ENCODE data around the gene SMG7. TPM values are rescaled to one million over a fixed set of nuclear protein-coding genes. Genes with fewer than 3 reads are reported as not detected.

SMG7 gene
- total RNA-seq, 1 experiment from 2014 or later: 10.5 TPM

- DNase-seq (ENCODE audit: low read depth): no peak
Observed at GRCh38 chr1:183565261-183565660, 93.0 kb downstream of the SMG7 start.

DNA sequence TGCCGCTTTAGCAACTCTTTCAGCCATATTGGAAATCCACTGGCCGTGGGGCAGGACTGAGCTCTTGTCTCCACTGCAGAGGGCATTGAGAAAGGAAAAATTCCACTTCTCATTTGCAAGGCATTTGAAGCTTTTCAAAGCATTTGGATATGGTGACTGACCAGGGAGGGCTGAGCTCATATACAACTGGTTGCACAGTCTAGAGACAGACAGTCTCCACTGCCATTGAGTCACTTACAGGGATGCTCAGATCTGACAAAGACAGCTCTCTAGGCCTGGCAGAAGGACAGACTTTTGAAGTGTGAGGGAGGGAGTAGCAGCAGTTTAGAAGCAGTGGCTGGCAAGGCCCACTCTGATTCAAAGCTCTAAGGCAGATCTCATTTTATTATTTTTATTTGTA is 93.7 kb downstream of the SMG7 start:
- no peak for DNase-seq (ENCODE audit: low read depth)

- peak; percentile 7 for DNase-seq (ENCODE audit: low read depth)
Observed at GRCh38 chr1:183567584-183567983, 95.3 kb downstream of the SMG7 start.

GRCh38 chr1:183568176-183569021 is 96.1 kb downstream of the SMG7 start:
- no peak for DNase-seq (ENCODE audit: low read depth)

- no peak for DNase-seq (ENCODE audit: low read depth)
Observed at GRCh38 chr1:183569141-183569540, 96.8 kb downstream of the SMG7 start.

GRCh38 chr1:183569801-183570200 is 97.5 kb downstream of the SMG7 start:
- DNase-seq (ENCODE audit: low read depth): no peak

DNA sequence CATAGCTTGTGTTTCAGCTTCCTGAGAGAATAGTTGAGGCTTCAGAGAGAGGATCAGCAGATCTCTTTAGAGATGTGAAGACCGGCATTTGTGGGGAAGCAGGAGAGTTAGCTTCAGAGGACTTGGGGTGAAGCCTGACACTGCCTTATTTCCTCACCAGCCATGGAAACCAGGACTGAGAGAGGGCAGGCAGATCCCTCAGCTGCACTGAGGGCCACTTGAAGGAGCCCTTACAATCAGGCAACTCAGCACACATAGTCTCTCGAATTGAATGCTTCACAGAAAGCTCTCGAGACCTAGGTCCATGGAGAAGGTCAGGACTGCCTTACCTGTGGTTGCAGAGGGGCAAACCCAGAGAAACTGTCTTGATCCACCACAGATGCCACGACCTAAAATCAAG is 98.2 kb downstream of the SMG7 start:
- no peak for DNase-seq (ENCODE audit: low read depth)

DNA sequence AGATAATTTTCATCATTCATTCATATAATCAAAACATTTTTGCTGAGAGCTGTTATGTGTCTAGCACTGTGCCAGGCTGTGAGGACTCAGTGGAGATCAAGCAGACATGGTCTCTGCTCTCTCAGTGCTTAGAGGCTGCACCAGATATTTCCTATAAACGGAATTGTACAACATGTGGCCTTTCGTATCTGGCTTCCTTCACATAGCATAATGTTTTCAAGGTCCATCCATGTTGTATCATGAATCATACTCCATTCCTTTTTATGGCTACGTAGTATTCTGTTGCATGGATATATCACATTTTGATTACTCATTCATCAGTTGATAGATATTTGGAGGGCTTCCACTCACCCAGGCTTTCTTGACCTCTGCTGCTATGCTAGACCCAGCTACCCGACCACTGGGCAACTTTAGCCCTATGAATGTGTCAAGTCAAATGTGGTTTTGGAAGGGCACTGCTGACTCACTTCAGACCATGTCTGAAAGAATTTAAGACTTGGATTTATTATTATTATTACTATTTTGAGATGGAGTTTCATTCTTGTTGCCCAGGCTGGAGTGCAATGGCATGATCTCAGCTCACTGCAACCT is 99.5 kb downstream of the SMG7 start:
- peak; percentile 9 for DNase-seq (ENCODE audit: low read depth)

DNA sequence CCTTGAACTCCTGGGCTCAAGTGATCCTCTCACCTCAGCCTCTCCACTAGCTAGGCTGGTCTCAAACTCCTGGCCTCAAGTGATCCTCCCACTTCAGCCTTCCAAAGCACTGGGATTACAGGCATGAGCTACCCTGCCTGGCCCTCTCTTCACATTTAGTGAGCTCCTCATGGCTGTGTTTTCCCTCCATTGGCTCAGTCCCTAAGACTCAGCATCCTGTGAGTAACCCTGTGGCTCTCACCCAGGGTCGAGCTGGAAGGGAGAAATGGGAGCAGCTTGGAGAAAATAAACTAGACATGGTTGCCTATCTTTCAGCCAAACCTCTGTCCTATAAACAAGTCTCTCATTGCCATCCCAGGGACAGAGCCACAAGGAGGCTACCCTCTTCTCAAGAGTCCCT is 100.4 kb downstream of the SMG7 start:
- no peak for DNase-seq (ENCODE audit: low read depth)

GRCh38 chr1:183575606-183576005 is 103.3 kb downstream of the SMG7 start:
- no peak for DNase-seq (ENCODE audit: low read depth)

DNA sequence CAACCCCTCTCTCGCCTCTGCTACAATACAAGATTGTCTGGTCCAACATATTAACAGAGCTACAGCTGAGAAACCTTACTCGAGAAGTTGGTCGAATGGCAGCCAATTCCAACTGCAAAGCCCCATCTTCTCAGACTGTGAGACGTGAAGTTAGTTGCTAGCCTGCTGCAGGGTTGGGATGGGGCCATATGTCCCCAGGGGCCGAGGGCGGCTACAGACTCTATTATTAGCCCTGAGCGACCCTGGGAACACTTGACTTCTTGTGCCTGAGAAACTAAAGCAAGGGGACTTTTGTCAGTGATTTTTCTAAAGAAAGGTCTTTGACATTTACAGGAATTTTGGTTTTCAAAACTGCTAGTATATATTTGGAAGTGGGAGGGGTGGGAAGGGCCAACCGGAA is 104.2 kb downstream of the SMG7 start:
- DNase-seq (ENCODE audit: low read depth): no peak

- no peak for DNase-seq (ENCODE audit: low read depth)
Observed at GRCh38 chr1:183577897-183578465, 105.7 kb downstream of the SMG7 start.

DNA sequence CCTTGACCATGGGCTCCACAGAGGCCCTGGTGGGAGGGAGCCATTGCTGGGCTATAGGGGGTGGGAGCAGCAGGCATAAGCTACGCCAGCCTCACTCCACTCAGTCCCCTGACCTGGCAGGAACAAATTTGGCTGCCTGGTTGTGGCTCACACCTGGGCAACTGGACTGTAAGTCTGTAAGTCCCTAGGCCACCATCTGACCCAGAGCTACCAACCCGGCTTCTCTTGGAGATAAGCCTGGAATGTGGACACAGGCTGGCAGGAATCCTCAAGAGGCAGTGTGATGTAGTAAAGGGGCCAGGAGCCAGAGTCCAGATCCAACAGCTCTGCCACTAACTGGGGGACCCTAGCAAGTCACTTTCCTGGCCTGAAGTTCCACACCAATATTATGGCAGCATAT is 106.6 kb downstream of the SMG7 start:
- no peak for DNase-seq (ENCODE audit: low read depth)

DNA sequence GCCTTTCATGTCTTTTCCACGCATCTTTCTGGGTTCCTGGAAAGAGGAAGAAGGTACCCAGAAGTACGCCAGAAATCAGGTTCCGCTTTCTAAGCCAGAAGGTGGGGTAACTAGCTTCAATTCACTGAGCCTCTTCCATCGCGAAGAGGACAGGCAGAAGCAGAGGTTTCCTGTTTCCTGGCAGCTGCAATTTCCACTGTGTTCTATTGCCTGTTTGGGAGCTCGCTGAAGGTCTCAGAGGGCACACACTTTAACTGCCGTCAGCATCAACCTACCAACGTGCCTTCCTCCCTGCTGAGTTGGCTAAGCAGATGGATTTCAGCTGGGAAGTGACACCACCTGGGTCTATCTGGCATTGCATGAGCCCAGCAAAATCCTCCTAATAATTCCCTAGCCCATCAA is 108.0 kb downstream of the SMG7 start:
- DNase-seq (ENCODE audit: low read depth): peak; percentile 21

DNA sequence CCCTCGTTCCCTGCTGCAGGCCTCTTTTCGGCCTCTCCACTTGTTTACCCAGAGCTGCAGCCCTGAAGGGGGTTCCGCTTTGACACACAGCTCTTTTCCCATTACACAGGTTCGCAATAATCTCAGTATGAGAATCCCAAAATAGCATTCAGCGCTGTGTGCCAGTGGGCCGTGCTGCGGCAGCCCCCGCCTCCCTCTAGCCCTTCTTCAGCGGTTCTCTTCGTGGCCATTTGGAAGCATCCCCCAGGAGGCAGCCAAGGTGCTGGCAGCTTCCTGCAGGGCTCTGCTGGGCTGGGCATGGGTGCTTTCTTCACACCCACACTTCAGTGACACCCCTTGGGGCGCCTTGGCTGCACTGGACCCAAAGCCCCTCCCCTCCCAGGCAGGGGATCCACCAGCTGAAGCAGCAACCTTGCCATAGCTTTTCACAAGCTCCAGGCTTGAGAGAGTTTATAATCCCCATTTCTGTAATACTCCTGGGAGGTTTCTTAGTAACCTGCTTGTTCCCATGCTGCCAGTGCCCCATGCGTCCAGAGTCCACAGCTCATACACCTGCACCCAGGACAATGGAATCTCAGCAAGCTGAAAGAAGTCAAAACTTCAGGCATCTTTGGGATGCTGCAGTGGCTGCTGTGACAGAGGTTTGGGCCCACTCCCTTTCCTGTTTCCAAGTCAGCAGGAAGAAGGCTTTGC is 109.9 kb downstream of the SMG7 start:
- DNase-seq (ENCODE audit: low read depth): no peak

GRCh38 chr1:183583466-183583865 is 111.2 kb downstream of the SMG7 start:
- DNase-seq (ENCODE audit: low read depth): no peak

GRCh38 chr1:183584147-183584546 is 111.8 kb downstream of the SMG7 start:
- DNase-seq (ENCODE audit: low read depth): no peak

- no peak for DNase-seq (ENCODE audit: low read depth)
Observed at GRCh38 chr1:183585038-183585437, 112.7 kb downstream of the SMG7 start.

GRCh38 chr1:183586455-183586854 is 114.2 kb downstream of the SMG7 start:
- no peak for DNase-seq (ENCODE audit: low read depth)

- DNase-seq (ENCODE audit: low read depth): no peak
Observed at GRCh38 chr1:183586926-183587325, 114.6 kb downstream of the SMG7 start.

GRCh38 chr1:183588827-183589226 is 116.5 kb downstream of the SMG7 start:
- DNase-seq (ENCODE audit: low read depth): no peak

DNA sequence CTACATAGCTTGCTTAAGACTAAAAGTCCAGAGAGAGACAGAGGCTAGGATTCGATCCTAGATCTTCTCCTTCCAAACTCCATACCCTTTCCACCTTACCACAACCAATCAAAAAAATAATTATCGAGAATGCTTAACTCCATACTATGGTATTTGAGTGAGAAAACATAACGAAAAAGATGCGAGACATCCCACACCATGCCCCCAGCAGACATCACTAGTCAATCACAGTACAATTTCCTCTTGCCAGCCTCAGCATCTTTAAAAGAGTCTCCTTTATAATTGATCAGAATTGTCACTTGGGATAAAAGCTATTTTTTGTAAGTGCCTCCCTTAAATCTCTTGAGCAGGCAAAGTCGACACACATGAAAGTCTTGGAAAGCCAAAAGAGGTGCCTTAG is 117.1 kb downstream of the SMG7 start:
- no peak for DNase-seq (ENCODE audit: low read depth)

DNA sequence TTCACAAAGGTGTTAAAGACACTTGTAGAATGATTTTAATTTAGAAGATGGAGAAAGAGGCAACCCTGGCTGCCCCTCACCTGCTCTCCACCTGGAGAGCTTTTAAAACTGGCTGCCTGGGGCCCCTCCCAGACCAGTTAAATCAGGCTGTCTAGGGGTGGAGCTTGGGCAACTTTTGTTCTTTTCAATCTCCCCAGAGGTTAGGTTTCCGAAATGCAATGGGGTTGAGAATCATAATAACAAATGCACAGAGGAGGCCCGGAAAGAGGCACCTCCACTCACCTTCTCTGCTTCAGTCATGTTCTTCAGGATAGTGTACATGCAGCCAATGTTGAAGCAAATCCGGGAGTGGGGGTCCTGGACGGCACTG is 117.6 kb downstream of the SMG7 start:
- DNase-seq (ENCODE audit: low read depth): no peak

All from RPMI7951 (cell line).